ENCODE results near the gene G3BP2. TPM values are rescaled to one million over a fixed set of nuclear protein-coding genes. Genes with fewer than 3 reads are reported as not detected.

G3BP2 gene
- polyA plus RNA-seq, 1 experiment, result 57.6 TPM

- no peak overlapping the region for H3K4me3 ChIP-seq (ENCODE audit: low read depth, low read length)
- no peak for DNase-seq (ENCODE audit: low read depth)
- H3K36me3 ChIP-seq (ENCODE audit: control insufficient read depth, insufficient read depth, low read length), result peaks cover 3% of the 10 kb centered on the region; the same call in 1 of the 2 replicates
- ChIA-PET CTCF (interaction anchor here (0.6 to 1.7 kb wide), 7 partner anchors 9 to 192 kb away, joined by 3 to 6 read pairs (median 4); partner anchors contain the start of gene USO1), POLR2A (no interaction called here)
- H3K27me3 ChIP-seq (ENCODE audit: control insufficient read depth, insufficient read depth, low read length), result no peaks in the 10 kb centered on the region
- no peak for TF ChIP-seq CTCF (IDR thresholded peaks at IDR 0.05; ENCODE audit: insufficient read depth, low read depth, low read length)
Measured at GRCh38 chr4:75655562-75655961, 17.6 kb downstream of the G3BP2 start.

GRCh38 chr4:75654905-75655304 lies 18.3 kb downstream of the G3BP2 start:
- Histone ChIP-seq H3K36me3 (ENCODE audit: control insufficient read depth, insufficient read depth, low read length) (peaks cover 3% of the 10 kb centered on the region; the same call in 1 of the 2 replicates), H3K27me3 (ENCODE audit: control insufficient read depth, insufficient read depth, low read length) (no peaks in the 10 kb centered on the region), H3K4me3 (ENCODE audit: low read depth, low read length) (no peak overlapping the region)
- TF ChIP-seq CTCF (IDR thresholded peaks at IDR 0.05; ENCODE audit: insufficient read depth, low read depth, low read length), result no peak
- ChIA-PET CTCF (interaction anchor here (0.6 to 1.7 kb wide), 7 partner anchors 8 to 193 kb away, joined by 3 to 7 read pairs (median 4); partner anchors contain the start of gene USO1), POLR2A (no interaction called here)
- DNase-seq (ENCODE audit: low read depth), result no peak

- H3K4me3 ChIP-seq (ENCODE audit: low read depth, low read length), result no peak overlapping the region
- DNase-seq (ENCODE audit: low read depth), result no peak
- ChIA-PET CTCF (interaction anchor here (1.0 to 3.1 kb wide), 5 partner anchors 16 to 194 kb away, joined by 3 to 16 read pairs (median 6); partner anchors contain the start of gene USO1), POLR2A (no interaction called here)
- no peaks in the 10 kb centered on the region for H3K27me3 ChIP-seq (ENCODE audit: control insufficient read depth, insufficient read depth, low read length)
- peaks cover 3% of the 10 kb centered on the region; the same call in 1 of the 2 replicates for H3K36me3 ChIP-seq (ENCODE audit: control insufficient read depth, insufficient read depth, low read length)
- TF ChIP-seq CTCF (IDR thresholded peaks at IDR 0.05; ENCODE audit: insufficient read depth, low read depth, low read length), result peak; percentile 64
Measured at GRCh38 chr4:75653845-75654503, 19.2 kb downstream of the G3BP2 start.

GRCh38 chr4:75644095-75644494 lies 29.1 kb downstream of the G3BP2 start:
- Histone ChIP-seq H3K4me3 (ENCODE audit: low read depth, low read length) (no peak overlapping the region), H3K36me3 (ENCODE audit: control insufficient read depth, insufficient read depth, low read length) (peaks cover 7% of the 10 kb centered on the region), H3K27me3 (ENCODE audit: control insufficient read depth, insufficient read depth, low read length) (no peaks in the 10 kb centered on the region)
- TF ChIP-seq CTCF (IDR thresholded peaks at IDR 0.05; ENCODE audit: insufficient read depth, low read depth, low read length), result no peak
- ChIA-PET CTCF (interaction anchor here (0.8 kb wide), 1 partner anchor 11 kb away, joined by 3 read pairs; no protein-coding TSS in a partner anchor), POLR2A (no interaction called here)
- no peak for DNase-seq (ENCODE audit: low read depth)

GRCh38 chr4:75643651-75644050 lies 29.6 kb downstream of the G3BP2 start:
- CTCF ChIA-PET, result interaction anchor here (0.8 kb wide), 1 partner anchor 12 kb away, joined by 3 read pairs; no protein-coding TSS in a partner anchor

More at GRCh38 chr4:75643651-75644050, 29.6 kb downstream of the G3BP2 start:
- Histone ChIP-seq H3K27me3 (ENCODE audit: control insufficient read depth, insufficient read depth, low read length) (no peaks in the 10 kb centered on the region), H3K36me3 (ENCODE audit: control insufficient read depth, insufficient read depth, low read length) (peaks cover 7% of the 10 kb centered on the region), H3K4me3 (ENCODE audit: low read depth, low read length) (no peak overlapping the region)
- POLR2A ChIA-PET, result no interaction called here
- DNase-seq (ENCODE audit: low read depth), result no peak
- TF ChIP-seq CTCF (IDR thresholded peaks at IDR 0.05; ENCODE audit: insufficient read depth, low read depth, low read length), result no peak

Measured in BJ (cell line).